ENCODE data around the gene KRCC1. TPM values are rescaled to one million over a fixed set of nuclear protein-coding genes. Genes with fewer than 3 reads are reported as not detected.

Gene KRCC1
- polyA plus RNA-seq, 3 donors = 10.8 to 31.6 (median 24.7) TPM

- Mint-ChIP-seq H3K36me3 (no peaks in the 10 kb centered on the region), H3K4me1 (peaks cover 3% of the 10 kb centered on the region), H3K9me3 (peaks cover 0 to 2% (median 0%) of the 10 kb centered on the region in 7 donors), H3K27me3 (ENCODE audit: low read depth in 3 of 3) (peaks cover 0 to 3% (median 1%) of the 10 kb centered on the region in 3 donors), H3K27ac (peak within 1 kb of the TSS in 1 of 7 donors; percentile 27), H3K4me3 (no peak within 1 kb of the TSS)
- H3K4me3 ChIP-seq (replicated peaks in 1 of 3; ENCODE audit: low read depth in 2 of 3, low read length in 3 of 3) = no peak within 1 kb of the TSS
- no peak for TF ChIP-seq CTCF (IDR thresholded peaks at IDR 0.05)
- H3K27ac ChIP-seq (ENCODE audit: low read depth in 1 of 2, low read length in 2 of 2) = no peak within 1 kb of the TSS
- no peak within 1 kb of the TSS for H3K4me2 ChIP-seq (replicated peaks; ENCODE audit: extremely low read depth, low read length, poor library complexity, severe bottlenecking)
- no peaks in the 10 kb centered on the region for H3K36me3 ChIP-seq (replicated peaks in 1 of 2; ENCODE audit: control insufficient read depth in 1 of 2, insufficient read depth in 2 of 2, low read length in 2 of 2)
- H2AFZ ChIP-seq (ENCODE audit: insufficient read depth, low read depth, low read length, poor library complexity, severe bottlenecking) = no peak within 1 kb of the TSS
- no peaks in the 10 kb centered on the region for H3K79me2 ChIP-seq (ENCODE audit: insufficient read depth, low read length)
- H3K27me3 ChIP-seq (ENCODE audit: control insufficient read depth in 2 of 2, insufficient read depth in 2 of 2, low read length in 2 of 2) = no peaks in the 10 kb centered on the region
- 93% methylated on average over 4 of the region's 8 CpGs for WGBS (ENCODE audit: insufficient coverage)
- intact Hi-C loops (cut with micrococcal nuclease) = no loop called here
- no peaks in the 10 kb centered on the region for H4K20me1 ChIP-seq (ENCODE audit: insufficient read depth, low read length)
- no peak for DNase-seq
- no peaks in the 10 kb centered on the region for H3K4me1 ChIP-seq (ENCODE audit: control insufficient read depth in 1 of 2, insufficient read depth in 2 of 2, low read length in 2 of 2)
- no peaks in the 10 kb centered on the region for H3K9me3 ChIP-seq (replicated peaks in 1 of 2; ENCODE audit: control insufficient read depth in 1 of 2, insufficient read depth in 1 of 2, low read length in 2 of 2)
- no peak within 1 kb of the TSS for H3K9ac ChIP-seq (ENCODE audit: insufficient read depth, low read length, poor library complexity, severe bottlenecking)
Observed at GRCh38 chr2:88067598-88067997, 12.0 kb upstream of the KRCC1 start, which contains the start of gene SMYD1. TSS of gene SMYD1 (plus strand) at chr2:88067825. CDS start at chr2:88067865, 40 bp downstream.

- Histone ChIP-seq H2AFZ (ENCODE audit: insufficient read depth, low read depth, low read length, poor library complexity, severe bottlenecking) (no peak overlapping the region), H3K4me2 (replicated peaks; ENCODE audit: extremely low read depth, low read length, poor library complexity, severe bottlenecking) (no peak overlapping the region), H3K4me1 (ENCODE audit: control insufficient read depth in 1 of 2, insufficient read depth in 2 of 2, low read length in 2 of 2) (no peaks in the 10 kb centered on the region), H3K4me3 (replicated peaks in 1 of 3; ENCODE audit: low read depth in 2 of 3, low read length in 3 of 3) (no peak overlapping the region), H3K79me2 (ENCODE audit: insufficient read depth, low read length) (no peaks in the 10 kb centered on the region), H3K9ac (ENCODE audit: insufficient read depth, low read length, poor library complexity, severe bottlenecking) (no peak overlapping the region), H3K27me3 (ENCODE audit: control insufficient read depth in 2 of 2, insufficient read depth in 2 of 2, low read length in 2 of 2) (no peaks in the 10 kb centered on the region), H3K36me3 (replicated peaks in 1 of 2; ENCODE audit: control insufficient read depth in 1 of 2, insufficient read depth in 2 of 2, low read length in 2 of 2) (no peaks in the 10 kb centered on the region), H3K9me3 (replicated peaks in 1 of 2; ENCODE audit: control insufficient read depth in 1 of 2, insufficient read depth in 1 of 2, low read length in 2 of 2) (no peaks in the 10 kb centered on the region), H3K27ac (ENCODE audit: low read depth in 1 of 2, low read length in 2 of 2) (no peak overlapping the region), H4K20me1 (ENCODE audit: insufficient read depth, low read length) (no peaks in the 10 kb centered on the region)
- TF ChIP-seq CTCF (IDR thresholded peaks at IDR 0.05) = no peak
- Mint-ChIP-seq H3K36me3 (no peaks in the 10 kb centered on the region), H3K27me3 (ENCODE audit: low read depth in 3 of 3) (peaks cover 0 to 3% (median 1%) of the 10 kb centered on the region in 3 donors), H3K4me1 (peaks cover 5% of the 10 kb centered on the region), H3K9me3 (peaks cover 0 to 2% (median 0%) of the 10 kb centered on the region in 7 donors), H3K27ac (no peak overlapping the region), H3K4me3 (no peak overlapping the region)
- whole genome bisulfite sequencing (ENCODE audit: insufficient coverage) = 100% methylated on average over 5 of the region's 5 CpGs
- intact Hi-C loops (cut with micrococcal nuclease) = no loop called here
- no peak for DNase-seq
Observed at GRCh38 chr2:88067189-88067588, 11.6 kb upstream of the KRCC1 start.
